Kidney epithelial cell (primary cell): Measurements from ENCODE around the gene ZNF362. TPM values are rescaled to one million over a fixed set of nuclear protein-coding genes. Genes with fewer than 3 reads are reported as not detected.

Experiments used
- DNase-seq: peaks from one replicate; pipeline ENCODE4 v3.0.0-alpha.2; 2010; ENCODE audit warnings: low read depth
- H3K27me3 ChIP-seq: 2 replicates; pipeline ENCODE4 v1.6.0; 2011; ENCODE audit warnings: low read length; ENCODE audit not compliant: control insufficient read depth, insufficient read depth
- H3K36me3 ChIP-seq: 2 replicates; pipeline ENCODE4 v1.5.1; 2011; ENCODE audit warnings: low read length; ENCODE audit not compliant: control insufficient read depth, insufficient read depth
- H3K4me3 ChIP-seq: 2 replicates; pipeline ENCODE4 v1.5.1; 2011; ENCODE audit warnings: low read depth, mild to moderate bottlenecking, control low read depth, low read length
- total RNA-seq: library from RNA; depleted of rRNA; stranded (reverse); fragments of >200 nt; gene quantifications from 2 replicates; pipeline ENCODE4 v1.2.3, GENCODE V29; 2015
- TF ChIP-seq, protein P1 (sequence below): IDR thresholded peaks from 2 replicates; pipeline ENCODE4 v1.5.1; 2011; ENCODE audit warnings: mild to moderate bottlenecking, moderate library complexity, low read length, control low read depth, inconsistent platforms; ENCODE audit not compliant: insufficient read depth, poor library complexity, severe bottlenecking

Gene ZNF362
- total RNA-seq, 1 donor from 2014 or later, result 26.0 TPM

DNA sequence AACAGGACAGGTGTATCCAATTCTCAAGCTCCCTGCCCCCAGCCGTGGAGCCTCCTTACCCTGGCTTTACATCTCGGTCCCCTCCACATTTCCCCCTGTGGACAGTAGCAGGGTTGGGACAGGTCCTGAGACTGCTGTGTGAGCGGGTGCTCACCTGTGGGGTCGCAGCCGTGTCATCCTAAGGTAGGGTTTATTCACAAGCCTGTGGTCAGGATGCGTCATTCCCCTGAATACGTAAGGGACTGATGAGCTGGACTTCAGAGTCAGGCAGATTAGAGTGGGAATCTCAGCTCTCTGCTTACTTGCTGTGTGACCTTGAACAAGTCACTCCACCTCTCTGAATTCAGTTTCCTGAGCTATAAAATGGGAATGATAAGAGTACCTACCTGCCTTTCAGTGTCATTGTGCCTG lies 17.7 kb downstream of the ZNF362 start:
- H3K4me3 ChIP-seq, result no peak overlapping the region
- H3K27me3 ChIP-seq, result no peaks in the 10 kb centered on the region
- H3K36me3 ChIP-seq, result no peaks in the 10 kb centered on the region
- TF ChIP-seq, protein P1, sequence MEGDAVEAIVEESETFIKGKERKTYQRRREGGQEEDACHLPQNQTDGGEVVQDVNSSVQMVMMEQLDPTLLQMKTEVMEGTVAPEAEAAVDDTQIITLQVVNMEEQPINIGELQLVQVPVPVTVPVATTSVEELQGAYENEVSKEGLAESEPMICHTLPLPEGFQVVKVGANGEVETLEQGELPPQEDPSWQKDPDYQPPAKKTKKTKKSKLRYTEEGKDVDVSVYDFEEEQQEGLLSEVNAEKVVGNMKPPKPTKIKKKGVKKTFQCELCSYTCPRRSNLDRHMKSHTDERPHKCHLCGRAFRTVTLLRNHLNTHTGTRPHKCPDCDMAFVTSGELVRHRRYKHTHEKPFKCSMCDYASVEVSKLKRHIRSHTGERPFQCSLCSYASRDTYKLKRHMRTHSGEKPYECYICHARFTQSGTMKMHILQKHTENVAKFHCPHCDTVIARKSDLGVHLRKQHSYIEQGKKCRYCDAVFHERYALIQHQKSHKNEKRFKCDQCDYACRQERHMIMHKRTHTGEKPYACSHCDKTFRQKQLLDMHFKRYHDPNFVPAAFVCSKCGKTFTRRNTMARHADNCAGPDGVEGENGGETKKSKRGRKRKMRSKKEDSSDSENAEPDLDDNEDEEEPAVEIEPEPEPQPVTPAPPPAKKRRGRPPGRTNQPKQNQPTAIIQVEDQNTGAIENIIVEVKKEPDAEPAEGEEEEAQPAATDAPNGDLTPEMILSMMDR, result no peak
- no peak for DNase-seq

DNA sequence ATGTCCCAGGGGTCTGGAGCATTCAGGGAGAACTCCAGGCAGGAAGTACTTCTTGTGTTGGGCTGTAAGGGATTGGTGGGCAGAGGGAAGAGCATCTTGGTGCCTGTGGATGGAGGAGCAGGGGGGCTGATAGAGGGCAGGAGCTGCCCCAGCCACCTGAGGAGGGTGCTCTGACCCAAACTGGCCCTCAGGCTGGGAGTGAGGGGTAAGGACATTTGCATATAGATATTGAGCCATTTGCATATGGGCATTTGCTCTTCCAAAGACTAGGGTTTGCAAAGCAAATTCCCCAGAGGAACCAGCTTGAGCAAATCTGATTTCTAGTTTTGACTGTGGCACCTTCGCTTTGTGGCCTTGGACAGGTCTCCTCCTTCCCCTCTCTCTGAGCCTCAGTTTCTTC lies 18.2 kb downstream of the ZNF362 start:
- DNase-seq, result no peak

DNA sequence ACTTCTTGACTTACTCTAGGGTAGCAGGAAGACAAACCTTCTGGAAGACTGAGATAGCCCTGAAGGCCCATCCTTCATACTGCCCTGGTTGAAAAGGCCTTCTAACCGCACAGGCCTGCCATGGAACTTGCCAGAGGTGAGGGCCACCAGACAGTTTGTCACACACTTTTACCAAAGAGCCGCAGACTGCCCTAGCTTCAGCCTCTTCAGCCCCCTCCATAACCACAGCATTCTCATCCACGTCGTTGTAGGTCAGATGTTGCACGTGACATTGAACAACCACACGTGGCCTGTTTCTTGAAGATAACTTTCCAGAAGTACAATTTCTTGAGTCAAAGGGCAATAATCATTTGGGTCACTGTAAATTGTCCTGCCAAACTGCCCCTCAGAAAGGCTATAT lies 18.9 kb downstream of the ZNF362 start:
- H3K27me3 ChIP-seq, result no peaks in the 10 kb centered on the region
- TF ChIP-seq, protein P1, result no peak
- H3K36me3 ChIP-seq, result no peaks in the 10 kb centered on the region
- no peak overlapping the region for H3K4me3 ChIP-seq
- no peak for DNase-seq

More for the DNA sequence above, 18.2 kb downstream of the ZNF362 start:
- Histone ChIP-seq H3K4me3 (no peak overlapping the region), H3K36me3 (no peaks in the 10 kb centered on the region), H3K27me3 (no peaks in the 10 kb centered on the region)
- TF ChIP-seq, protein P1, result no peak

DNA sequence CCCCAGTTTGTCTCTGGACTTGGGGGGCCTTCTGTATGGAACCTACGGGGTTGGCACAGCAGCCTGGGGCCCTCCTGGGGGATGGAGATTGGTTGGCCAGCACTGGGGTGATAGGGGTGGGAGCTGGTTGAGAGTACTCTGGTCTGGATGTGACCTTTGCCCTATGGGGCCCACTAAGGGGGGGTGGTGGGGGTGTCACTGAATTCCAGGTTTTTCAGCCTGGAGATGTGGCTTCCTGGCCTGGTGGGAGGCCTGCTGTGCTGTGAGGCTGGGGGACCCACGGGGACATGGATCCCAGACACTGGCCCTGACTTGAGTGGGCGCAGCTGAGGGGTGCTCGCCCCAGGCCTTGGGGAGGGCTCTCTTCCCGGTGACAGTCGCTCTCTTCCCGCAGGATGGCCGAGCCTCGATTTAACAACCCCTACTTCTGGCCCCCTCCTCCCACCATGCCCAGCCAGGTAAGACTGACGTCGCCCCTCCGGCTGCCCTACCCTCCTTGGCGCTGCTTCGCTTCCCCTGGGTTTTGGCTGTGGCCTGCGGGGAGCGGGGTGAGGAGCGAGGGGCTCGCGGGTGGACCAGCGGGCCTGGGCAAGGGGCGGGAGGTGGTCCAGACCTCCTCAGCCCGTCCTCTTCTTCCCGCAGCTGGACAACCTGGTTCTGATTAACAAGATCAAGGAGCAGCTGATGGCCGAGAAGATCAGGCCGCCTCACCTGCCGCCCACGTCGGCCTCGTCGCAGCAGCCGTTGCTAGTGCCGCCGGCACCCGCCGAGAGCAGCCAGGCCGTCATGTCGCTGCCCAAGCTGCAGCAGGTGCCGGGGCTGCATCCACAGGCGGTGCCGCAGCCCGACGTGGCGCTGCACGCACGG lies 19.6 kb downstream of the ZNF362 start:
- Histone ChIP-seq H3K27me3 (no peaks in the 10 kb centered on the region), H3K36me3 (no peaks in the 10 kb centered on the region), H3K4me3 (no peak overlapping the region)
- no peak for DNase-seq
- TF ChIP-seq, protein P1, result no peak

DNA sequence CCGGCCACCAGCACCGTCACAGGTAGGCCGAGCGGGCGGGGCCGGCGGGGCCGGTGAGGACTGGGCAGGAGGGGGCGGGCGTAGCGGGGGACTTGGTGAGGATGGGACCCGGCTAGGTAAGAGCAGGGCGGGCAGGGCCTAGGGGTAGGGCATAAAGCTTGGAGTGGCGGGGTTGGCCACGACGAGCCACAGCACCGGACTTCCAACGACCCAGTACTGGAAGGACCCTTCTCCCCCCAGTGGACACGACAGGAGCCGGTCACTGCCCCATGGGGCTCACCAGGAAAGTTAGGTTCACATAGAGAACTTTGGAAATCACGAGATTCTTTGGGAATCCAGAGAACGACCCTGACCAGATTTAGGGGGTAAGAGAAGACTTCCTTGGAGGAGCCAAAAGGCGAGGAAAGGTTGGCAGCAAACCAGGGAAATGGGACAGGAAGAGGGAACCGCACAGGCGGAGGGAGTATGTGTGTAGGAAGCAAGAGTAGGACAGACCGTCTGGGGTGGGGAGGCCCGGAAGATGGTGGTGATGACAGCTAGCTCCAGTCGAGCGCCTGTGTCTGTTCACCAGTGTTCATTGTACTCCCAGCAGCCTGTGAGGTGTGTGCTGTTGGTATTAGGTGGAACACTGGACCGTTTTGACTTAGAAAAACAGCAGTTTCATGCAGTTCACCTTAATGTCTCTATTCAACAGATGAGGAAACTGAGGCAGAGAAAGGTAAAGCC lies 20.4 kb downstream of the ZNF362 start:
- no peak overlapping the region for H3K4me3 ChIP-seq
- DNase-seq, result no peak
- TF ChIP-seq, protein P1, result no peak

More for the DNA sequence above, 20.4 kb downstream of the ZNF362 start:
- H3K36me3 ChIP-seq, result peaks cover 2% of the 10 kb centered on the region
- no peaks in the 10 kb centered on the region for H3K27me3 ChIP-seq
